ENCODE measurements around the gene ZNF77.

GRCh38 chr19:2883686-2884439 lies 60.9 kb downstream of the ZNF77 start:
- TF ChIP-seq ATF3 (IDR thresholded peaks at IDR 0.05) (no peak), CTCF (IDR thresholded peaks at IDR 0.05; ENCODE audit: low read depth, low read length, missing input control) (no peak), EGR1 (IDR thresholded peaks at IDR 0.05; ENCODE audit: low read depth in 2 of 2) (no peak), JUND (IDR thresholded peaks at IDR 0.05) (no peak)
